OCI-M1 (cell line): Measurements from ENCODE around the gene IL9.

Source experiments
- DNase-seq: peaks from one replicate; lab custom pipeline; 2025; lab: John Stamatoyannopoulos, UW

Gene IL9

DNA sequence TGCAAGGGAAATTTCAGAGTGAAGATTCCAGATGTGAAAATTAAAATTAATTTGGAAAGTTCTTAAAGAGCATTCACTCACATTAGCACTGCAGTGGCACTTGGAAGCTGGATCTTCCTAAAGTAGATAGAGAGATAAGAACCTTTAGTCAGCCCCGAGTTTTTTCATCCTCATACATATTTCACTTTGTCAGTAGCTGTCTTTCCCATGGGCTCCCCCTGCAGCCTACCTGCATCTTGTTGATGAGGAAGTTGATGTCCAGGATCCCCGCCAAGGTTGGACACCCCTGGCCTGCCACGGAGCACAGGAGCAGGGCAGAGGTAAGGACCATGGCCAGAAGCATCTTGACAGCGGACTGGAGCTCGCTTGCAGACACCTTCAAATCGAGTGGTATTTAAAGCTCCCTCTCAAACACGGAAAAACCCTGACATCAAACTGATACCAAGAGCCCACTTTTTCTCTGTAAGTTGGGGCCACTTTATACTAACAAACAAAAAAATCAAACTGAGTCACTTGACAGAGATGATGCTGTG is at the start of gene IL9:
IL9 (minus strand) TSS at position 368 of the 533 bp plus-strand sequence; CDS start at position 343, 25 bp downstream.
- DNase-seq: no peak

GRCh38 chr5:135944967-135945560 is 49.4 kb upstream of the IL9 start:
- DNase-seq: peak; percentile 84

DNA sequence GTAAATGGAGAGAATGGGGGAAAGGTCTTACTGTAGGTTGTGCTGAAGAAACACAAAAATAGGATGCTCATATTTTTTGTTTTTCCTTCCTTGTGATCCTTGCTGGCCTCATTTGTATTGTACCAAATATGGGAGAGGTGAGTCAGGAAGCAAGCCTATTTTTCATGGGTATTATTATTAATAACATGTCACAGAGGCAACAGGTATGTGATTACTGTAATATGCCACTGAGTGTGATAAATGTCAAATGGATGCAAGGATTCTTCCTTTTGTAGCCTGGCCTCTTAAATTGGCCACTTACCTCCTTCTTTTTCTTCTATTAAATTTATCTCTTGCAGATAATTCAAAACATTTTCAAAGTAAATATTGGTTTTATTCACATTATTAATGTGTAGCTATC is 48.9 kb upstream of the IL9 start:
- no peak for DNase-seq

DNA sequence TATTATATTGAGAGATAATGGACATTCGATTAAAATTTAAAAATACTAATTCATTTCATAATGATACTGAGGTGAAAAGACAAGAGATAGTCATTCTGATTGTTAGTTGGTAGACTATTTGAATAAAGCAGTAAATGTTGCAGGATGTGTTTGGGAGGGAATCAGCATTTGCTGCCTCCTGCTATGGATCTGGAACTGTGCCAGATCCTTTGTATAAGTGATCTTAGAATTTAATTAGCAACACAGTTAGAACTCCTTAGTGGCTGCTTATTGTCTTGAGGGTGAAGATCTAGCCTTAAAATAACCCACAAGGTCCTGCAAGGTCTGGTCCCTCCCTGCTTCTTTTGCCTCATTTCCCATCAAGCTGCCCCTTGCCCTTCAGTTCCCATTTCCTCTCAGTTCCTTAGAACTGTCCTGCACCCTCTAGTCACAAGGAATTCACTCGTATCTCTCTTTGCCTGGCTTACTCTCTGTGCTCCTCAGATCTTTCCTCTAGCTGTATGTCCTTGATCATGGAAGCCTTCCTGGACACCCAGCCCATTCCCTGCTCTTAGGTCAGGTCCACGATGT is 46.6 kb upstream of the IL9 start:
- no peak for DNase-seq

- DNase-seq: no peak
These were observed 46.1 kb upstream of the IL9 start for GRCh38 chr5:135941711-135942110.

GRCh38 chr5:135937245-135937911 is 41.7 kb upstream of the IL9 start:
- DNase-seq: no peak

DNA sequence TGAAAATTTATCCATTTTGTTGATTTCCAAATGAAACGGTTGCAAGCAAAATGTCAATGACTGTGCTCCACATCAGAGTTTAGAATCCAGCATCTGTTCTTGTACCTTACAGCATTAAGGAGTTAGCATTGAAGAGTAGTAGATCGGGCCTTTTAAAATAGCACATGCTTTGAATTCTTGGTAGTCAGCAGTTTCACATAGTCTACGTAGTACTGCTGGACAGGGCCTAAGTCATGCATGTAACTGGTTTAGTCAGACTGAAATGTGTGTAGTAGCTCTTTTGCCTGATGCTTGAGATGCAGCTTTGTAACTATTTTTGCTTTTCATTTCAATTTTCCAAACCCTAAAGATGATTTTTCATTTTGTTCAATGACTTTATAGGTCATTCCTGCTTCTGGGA is 39.3 kb upstream of the IL9 start:
- no peak for DNase-seq

GRCh38 chr5:135930949-135931295 is 35.3 kb upstream of the IL9 start:
- DNase-seq: no peak

GRCh38 chr5:135930029-135930948 is 34.6 kb upstream of the IL9 start:
- DNase-seq: no peak

DNA sequence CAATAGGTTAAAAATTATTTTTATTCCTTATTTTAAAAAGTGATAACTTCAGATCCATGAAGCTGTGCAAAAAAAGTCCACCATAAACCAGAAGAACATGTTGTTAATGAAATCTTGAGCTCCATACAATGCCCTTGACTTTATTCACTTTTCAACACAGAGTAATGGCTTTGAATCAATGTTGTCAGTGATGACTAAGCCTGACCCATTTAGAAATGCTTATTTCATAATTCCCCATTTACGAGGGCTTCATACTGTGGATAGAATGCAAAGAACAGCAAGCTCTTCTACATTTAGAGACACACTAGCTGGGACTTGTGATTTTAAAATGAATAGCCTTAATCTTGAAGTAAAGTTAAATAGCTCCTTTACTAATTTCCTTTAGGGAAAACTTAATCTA is 25.7 kb upstream of the IL9 start:
- DNase-seq: no peak

DNA sequence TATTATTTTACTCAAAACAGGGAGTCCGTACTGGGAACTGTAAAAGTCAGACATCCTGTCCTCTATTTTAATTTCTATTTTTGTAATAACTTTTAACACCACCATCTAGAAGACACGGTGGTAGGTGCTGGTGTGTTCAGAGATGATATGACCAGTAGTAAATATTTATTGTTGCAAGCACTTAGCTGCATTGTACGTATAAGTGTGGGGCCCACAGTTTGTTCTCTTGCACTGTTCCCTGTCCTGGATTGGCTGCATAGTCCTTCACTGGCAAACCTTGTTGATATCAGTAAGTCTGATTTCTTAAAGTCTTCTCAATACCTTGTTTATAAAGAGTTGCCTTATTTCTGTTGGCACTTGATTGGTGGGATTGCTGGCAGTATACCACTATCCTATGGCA is 24.6 kb upstream of the IL9 start:
- no peak for DNase-seq

DNA sequence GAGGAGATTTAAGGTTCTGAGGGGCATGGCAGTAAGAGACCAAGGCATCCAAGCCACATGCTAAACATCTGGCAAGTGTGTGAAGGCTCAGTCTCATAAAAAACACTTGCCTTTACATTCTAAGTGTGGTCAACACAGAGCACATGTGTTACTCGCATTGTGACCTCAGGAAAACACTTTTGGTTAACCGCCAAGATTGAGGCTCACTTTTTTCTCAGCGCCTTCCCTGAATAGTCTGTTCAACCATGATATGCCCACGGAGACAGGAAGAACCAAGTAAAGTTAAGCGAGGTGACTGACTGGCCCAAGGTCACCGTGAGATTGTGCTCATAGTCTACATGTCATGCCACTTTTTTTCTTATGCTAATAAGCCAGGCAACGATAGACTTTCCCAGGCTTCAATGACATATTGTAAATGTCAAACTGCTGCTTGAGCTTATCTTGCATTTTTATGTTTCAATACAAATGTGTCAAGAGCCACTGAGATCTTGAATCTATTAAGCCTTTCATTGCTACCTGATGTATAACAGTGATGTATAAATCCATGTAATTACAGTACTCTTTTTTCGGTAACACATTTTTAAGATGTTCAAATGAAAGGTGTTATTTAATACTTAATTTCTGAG is 21.1 kb upstream of the IL9 start:
- peak; percentile 32 for DNase-seq

GRCh38 chr5:135915466-135916001 is 19.9 kb upstream of the IL9 start:
- no peak for DNase-seq

GRCh38 chr5:135913713-135914626 is 18.3 kb upstream of the IL9 start:
- peak; percentile 9 for DNase-seq

DNA sequence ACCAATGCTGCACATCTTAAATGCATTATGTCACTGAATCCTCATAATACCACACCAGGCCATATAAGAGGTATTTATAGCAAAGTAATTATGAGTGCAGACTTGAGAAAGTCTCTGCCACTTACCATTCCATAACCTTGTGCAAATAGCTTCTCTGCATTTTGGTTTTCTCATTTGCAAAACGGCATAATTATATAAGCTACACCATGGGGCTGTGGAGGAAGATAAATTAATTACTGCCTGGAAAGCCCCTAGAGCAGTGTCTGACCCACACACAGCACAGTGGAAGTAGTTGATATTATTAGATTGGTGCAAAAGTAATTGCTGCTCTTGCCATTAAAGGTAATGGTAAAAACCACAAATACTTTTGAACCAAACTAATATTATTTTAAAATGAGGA is 9.5 kb upstream of the IL9 start:
- no peak for DNase-seq

GRCh38 chr5:135901633-135902032 is 6.0 kb upstream of the IL9 start:
- no peak for DNase-seq

DNA sequence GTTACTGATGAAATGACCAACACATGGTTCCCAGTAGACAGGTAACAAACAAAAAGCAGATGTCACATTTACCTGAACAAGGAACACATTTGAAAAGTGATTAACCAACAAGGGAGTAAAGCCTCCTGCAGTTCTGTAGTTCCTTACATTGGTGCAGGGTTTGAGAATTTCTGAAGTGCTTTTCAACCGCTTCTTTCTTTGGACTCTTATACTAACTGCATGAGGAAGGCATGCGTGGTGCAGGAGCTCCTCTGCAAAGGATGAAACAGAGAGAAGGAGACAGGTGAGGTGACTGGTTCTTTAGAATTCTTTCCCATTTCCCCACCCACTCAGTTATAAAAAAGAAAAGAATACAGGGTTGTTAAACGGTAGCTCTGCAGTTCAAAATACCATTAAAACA is 4.6 kb upstream of the IL9 start:
- DNase-seq: no peak

GRCh38 chr5:135898651-135899050 is 3.0 kb upstream of the IL9 start:
- DNase-seq: no peak

DNA sequence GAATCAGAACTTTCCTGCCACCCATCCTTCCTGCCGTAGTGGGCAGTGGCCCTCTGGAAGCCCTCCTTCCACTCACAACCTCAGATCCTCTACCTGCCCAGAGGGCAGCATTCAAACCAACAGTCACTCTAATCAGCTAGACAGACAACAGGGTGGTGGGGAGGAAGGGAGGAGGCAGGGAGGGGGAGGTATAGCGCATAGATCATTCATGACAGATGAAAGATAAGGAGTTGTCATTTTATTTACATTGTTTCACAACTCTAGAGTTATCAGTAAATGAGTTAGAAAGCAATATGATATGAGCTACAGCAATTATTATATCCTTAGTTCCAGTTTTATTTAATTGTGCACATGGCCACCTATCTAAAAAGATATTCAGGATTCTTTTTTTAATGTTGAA is 852 bp downstream of the IL9 start:
- DNase-seq: peak; percentile 33

DNA sequence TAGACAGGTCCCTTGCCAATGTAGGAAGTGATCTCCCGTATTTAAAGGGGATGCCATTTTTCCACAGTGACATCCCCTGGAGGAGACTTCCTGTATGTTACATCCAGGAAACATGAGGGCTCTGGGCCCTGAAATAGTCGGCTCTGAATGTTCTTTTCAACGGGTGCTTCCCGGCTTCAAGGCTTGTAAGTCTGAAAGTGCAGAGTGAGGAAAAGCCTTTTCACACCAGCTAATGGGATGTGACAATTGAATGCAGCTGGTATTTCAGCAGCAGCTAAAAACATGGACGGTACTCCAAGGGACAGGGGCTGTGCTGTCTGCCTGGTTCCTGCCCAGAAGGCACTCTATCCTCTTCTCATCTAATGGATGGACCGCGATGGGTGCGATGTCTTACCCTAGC is 1.4 kb downstream of the IL9 start:
- no peak for DNase-seq

GRCh38 chr5:135891791-135892190 is 3.9 kb downstream of the IL9 start:
- peak; percentile 14 for DNase-seq
